HEK293 (cell line): ENCODE results near the gene ABLIM2.

ENCODE experiments used
- CTCF ChIA-PET: fragments of 350-600 bp; formaldehyde crosslinking; extraction: SDS; loops from one replicate; lab custom pipeline; 2021; ENCODE audit warnings: antibody characterized with exemption; lab: Yijun Ruan, JAX
- POLR2A ChIA-PET: fragments of 300-600 bp; formaldehyde crosslinking; extraction: SDS; loops from one replicate; lab custom pipeline; 2020; ENCODE audit warnings: antibody characterized with exemption, inconsistent platforms; lab: Yijun Ruan, JAX
- H3K27ac ChIP-seq: fragments of 200-500 bp; sonication (Bioruptor generic); 2 replicates; pipeline ENCODE4 v1.5.1; 2014; ENCODE audit warnings: low read depth, low read length, control low read depth, inconsistent platforms; ENCODE audit errors: extremely low read depth
- H3K36me3 ChIP-seq, 2 experiments: fragments of 200-500 bp in 1 of 2; sonication (Bioruptor generic) in 1 of 2; 1 replicate in 1 of 2; 2 replicates in 1 of 2; pipeline ENCODE4 v1.5.1; 2014 to 2017; ENCODE audit warnings: inconsistent platforms in 2 of 2, low read length in 2 of 2; ENCODE audit not compliant: control insufficient read depth in 2 of 2, insufficient read depth in 1 of 2
- H3K4me1 ChIP-seq: fragments of 200-500 bp; sonication (Bioruptor generic); 2 replicates; pipeline ENCODE4 v1.5.1; 2014; ENCODE audit warnings: mild to moderate bottlenecking, low read length, inconsistent platforms; ENCODE audit not compliant: control insufficient read depth, insufficient read depth
- H3K4me3 ChIP-seq: 2 replicates; pipeline ENCODE4 v1.5.1; 2011; ENCODE audit warnings: low read depth, mild to moderate bottlenecking, control low read depth, low read length, moderate library complexity
- H3K9me3 ChIP-seq: fragments of 200-500 bp; sonication (Bioruptor generic); 2 replicates; pipeline ENCODE4 v1.5.1; 2014; ENCODE audit warnings: low read depth, low read length, inconsistent platforms; ENCODE audit not compliant: control insufficient read depth, insufficient read depth
- KLF1 ChIP-seq: fragments of 450-650 bp; formaldehyde crosslinking; IDR thresholded peaks from 2 replicates; pipeline ENCODE4 v1.5.1; 2016; ENCODE audit warnings: missing biosample characterization, missing genetic modification characterization
- KLF16 ChIP-seq: fragments of 450-650 bp; formaldehyde crosslinking; IDR thresholded peaks from 2 replicates; pipeline ENCODE4 v1.5.1; 2017; ENCODE audit warnings: missing biosample characterization, missing genetic modification characterization
- KLF8 ChIP-seq: fragments of 450-650 bp; formaldehyde crosslinking; IDR thresholded peaks from 2 replicates; pipeline ENCODE4 v1.5.1; 2016; ENCODE audit warnings: missing biosample characterization, missing genetic modification characterization
- PRDM1 ChIP-seq: fragments of 450-650 bp; formaldehyde crosslinking; IDR thresholded peaks from 2 replicates; pipeline ENCODE4; 2016; ENCODE audit warnings: missing biosample characterization, missing genetic modification characterization
- SCRT2 ChIP-seq: fragments of 450-650 bp; formaldehyde crosslinking; IDR thresholded peaks from 2 replicates; pipeline ENCODE4 v1.5.1; 2016; ENCODE audit warnings: missing biosample characterization, missing genetic modification characterization
- ZIC2 ChIP-seq: fragments of 450-650 bp; formaldehyde crosslinking; IDR thresholded peaks from 2 replicates; pipeline ENCODE4 v1.5.1; 2016; ENCODE audit warnings: missing biosample characterization, missing genetic modification characterization
- ZNF112 ChIP-seq: fragments of 450-650 bp; formaldehyde crosslinking; IDR thresholded peaks from 2 replicates; pipeline ENCODE4 v1.5.0; 2017; ENCODE audit warnings: missing biosample characterization, missing genetic modification characterization
- ZNF221 ChIP-seq: fragments of 450-650 bp; formaldehyde crosslinking; IDR thresholded peaks from 2 replicates; pipeline ENCODE4 v1.5.1; 2017; ENCODE audit warnings: missing biosample characterization, missing genetic modification characterization, borderline replicate concordance
- ZNF223 ChIP-seq: fragments of 450-650 bp; formaldehyde crosslinking; IDR thresholded peaks from 2 replicates; pipeline ENCODE4 v1.5.1; 2016; ENCODE audit warnings: missing biosample characterization, missing genetic modification characterization
- ZNF529 ChIP-seq: fragments of 450-650 bp; formaldehyde crosslinking; IDR thresholded peaks from 2 replicates; pipeline ENCODE4 v1.5.1; 2017; ENCODE audit warnings: missing genetic modification characterization, missing biosample characterization; ENCODE audit not compliant: insufficient replicate concordance
- TF ChIP-seq, protein P1 (sequence below): sonication (generic); formaldehyde crosslinking; IDR thresholded peaks from 2 replicates; pipeline ENCODE4 v1.8.1; 2022; ENCODE audit warnings: mild to moderate bottlenecking, moderate library complexity, missing genetic modification reagents
- TF ChIP-seq, protein P2 (sequence below): fragments of 450-650 bp; formaldehyde crosslinking; optimal IDR thresholded peaks from 2 replicates; pipeline ENCODE3; 2016; ENCODE audit warnings: missing biosample characterization, mild to moderate bottlenecking, missing genetic modification characterization
- TF ChIP-seq, protein P3 (sequence below): fragments of 450-650 bp; formaldehyde crosslinking; conservative IDR thresholded peaks from 2 replicates; pipeline ENCODE4 v1.5.1; 2016; ENCODE audit warnings: low read depth, missing biosample characterization, missing genetic modification characterization
- TF ChIP-seq, protein P4 (sequence below): fragments of 450-650 bp; formaldehyde crosslinking; IDR thresholded peaks from 2 replicates; pipeline ENCODE4 v1.5.1; 2016; ENCODE audit warnings: missing biosample characterization, missing genetic modification characterization
- TF ChIP-seq, protein P5 (sequence below): fragments of 450-650 bp; formaldehyde crosslinking; IDR thresholded peaks from 2 replicates; pipeline ENCODE4 v1.5.1; 2016; ENCODE audit warnings: missing biosample characterization, missing genetic modification characterization

Gene ABLIM2

DNA sequence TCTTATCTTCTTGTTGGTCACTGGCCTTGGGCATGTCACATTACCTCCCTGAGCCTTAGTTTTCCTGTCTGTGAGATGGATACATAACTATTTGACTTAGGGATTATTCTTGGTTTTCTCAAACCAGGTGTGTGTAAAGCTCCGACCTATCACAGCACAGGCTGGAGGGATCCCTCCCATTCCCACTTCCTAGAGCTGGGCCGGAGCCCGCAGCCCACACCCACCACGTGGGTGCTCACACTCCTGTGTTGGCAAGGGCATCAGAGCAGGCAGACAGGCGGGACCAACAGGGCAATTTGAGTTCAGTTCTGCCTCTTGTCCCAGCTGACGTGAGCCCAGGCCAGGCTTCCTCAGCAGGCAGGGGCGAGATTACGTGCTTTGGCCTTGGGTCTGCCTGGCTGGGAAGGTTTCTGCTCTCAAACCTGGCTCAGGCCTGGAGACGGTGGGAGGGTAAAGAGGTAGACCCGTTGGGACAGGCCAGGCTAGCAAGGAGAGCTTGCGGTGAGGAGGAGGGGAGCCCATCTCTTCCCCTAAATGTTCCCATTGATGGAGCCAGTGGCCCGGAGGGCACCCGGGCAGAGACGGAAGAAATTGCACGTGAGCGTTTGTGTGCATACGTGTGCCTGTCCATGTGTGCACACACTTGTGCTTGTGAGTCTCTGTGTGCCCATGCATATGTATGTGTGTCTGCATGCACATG, 39.7 kb upstream of the ABLIM2 start:
- TF ChIP-seq PRDM1 (tag by site-specific recombination) (no peak), ZIC2 (tag by site-specific recombination) (no peak)
- TF ChIP-seq, protein P1, sequence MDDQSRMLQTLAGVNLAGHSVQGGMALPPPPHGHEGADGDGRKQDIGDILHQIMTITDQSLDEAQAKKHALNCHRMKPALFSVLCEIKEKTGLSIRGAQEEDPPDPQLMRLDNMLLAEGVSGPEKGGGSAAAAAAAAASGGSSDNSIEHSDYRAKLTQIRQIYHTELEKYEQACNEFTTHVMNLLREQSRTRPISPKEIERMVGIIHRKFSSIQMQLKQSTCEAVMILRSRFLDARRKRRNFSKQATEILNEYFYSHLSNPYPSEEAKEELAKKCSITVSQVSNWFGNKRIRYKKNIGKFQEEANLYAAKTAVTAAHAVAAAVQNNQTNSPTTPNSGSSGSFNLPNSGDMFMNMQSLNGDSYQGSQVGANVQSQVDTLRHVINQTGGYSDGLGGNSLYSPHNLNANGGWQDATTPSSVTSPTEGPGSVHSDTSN = 0 out of 2 replicates have a peak, but pooled peaks have one; percentile 9
- TF ChIP-seq, protein P2, sequence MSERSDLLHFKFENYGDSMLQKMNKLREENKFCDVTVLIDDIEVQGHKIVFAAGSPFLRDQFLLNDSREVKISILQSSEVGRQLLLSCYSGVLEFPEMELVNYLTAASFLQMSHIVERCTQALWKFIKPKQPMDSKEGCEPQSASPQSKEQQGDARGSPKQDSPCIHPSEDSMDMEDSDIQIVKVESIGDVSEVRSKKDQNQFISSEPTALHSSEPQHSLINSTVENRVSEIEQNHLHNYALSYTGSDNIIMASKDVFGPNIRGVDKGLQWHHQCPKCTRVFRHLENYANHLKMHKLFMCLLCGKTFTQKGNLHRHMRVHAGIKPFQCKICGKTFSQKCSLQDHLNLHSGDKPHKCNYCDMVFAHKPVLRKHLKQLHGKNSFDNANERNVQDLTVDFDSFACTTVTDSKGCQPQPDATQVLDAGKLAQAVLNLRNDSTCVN (tag by site-specific recombination) = no peak
- Histone ChIP-seq H3K27ac (no peak overlapping the region), H3K9me3 (no peaks in the 10 kb centered on the region), H3K4me1 (no peaks in the 10 kb centered on the region), H3K4me3 (no peak overlapping the region), H3K36me3 (no peaks in the 10 kb centered on the region)
- POLR2A ChIA-PET = interaction anchor here (1.0 kb wide), 1 partner anchor 22 kb away, joined by 3 read pairs; no protein-coding TSS in a partner anchor
- CTCF ChIA-PET = interaction anchor here (1.3 to 2.6 kb wide), 2 partner anchors 10 to 22 kb away, joined by 3 to 11 read pairs; no protein-coding TSS in a partner anchor

DNA sequence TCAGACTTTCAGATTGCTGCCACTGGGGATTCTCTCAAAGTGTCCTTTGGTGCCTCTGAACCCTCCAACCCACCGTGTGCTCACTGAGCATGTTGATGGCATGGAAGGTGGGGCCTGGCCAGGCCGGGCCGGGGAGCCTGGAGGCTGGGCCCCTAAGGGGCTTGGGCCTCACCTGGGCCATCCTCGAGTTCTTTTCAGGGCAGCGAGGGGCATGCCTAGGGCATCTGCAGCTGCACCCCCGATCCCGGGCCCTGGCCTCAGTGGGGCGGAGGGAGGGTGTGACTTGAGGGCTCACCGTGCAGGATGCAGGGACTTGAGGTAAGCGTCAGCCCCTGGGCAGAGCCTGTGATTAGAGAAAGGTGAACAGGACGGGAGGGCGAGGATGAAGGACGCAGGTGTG, 38.9 kb upstream of the ABLIM2 start:
- CTCF ChIA-PET = no interaction called here
- Histone ChIP-seq H3K9me3 (no peaks in the 10 kb centered on the region), H3K4me3 (no peak overlapping the region), H3K36me3 (no peaks in the 10 kb centered on the region), H3K4me1 (no peaks in the 10 kb centered on the region), H3K27ac (no peak overlapping the region)
- TF ChIP-seq KLF16 (no peak), ZNF223 (tag by site-specific recombination) (no peak), ZNF221 (no peak)
- POLR2A ChIA-PET = no interaction called here

DNA sequence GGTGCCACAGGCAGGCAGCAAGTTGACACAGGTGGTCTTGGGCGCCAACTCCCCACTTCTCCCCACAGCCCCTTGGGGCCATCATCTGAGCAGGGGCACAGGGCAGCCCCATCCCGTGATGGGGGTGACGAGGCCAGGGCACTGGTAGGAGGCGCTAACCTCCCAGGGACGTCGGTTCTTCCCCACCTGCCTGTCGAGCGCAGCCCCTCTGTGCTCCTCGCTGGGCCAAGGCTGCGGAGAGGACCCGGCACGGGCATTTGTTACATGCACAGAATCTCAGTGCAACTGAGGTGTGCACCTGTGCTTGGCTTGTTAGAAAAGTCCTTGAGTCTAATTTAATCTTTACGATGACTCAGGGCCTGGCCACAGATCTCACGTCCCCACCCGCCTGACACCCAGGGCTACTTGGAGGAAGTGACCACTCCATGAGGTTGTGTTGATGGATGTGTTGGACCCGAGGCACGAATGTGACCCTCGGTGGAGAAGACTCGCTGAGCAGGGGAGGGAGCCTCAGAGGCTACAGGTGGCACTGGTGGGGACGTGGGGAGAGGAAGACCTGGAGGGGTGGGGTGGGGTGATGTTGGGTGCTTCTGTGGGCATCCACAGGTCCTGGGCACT, 37.3 kb upstream of the ABLIM2 start:
- H3K4me3 ChIP-seq = no peak overlapping the region
- H3K27ac ChIP-seq = no peak overlapping the region
- no peaks in the 10 kb centered on the region for H3K9me3 ChIP-seq
- no peaks in the 10 kb centered on the region for H3K4me1 ChIP-seq
- POLR2A ChIA-PET = no interaction called here
- H3K36me3 ChIP-seq = no peaks in the 10 kb centered on the region
- CTCF ChIA-PET = no interaction called here
- TF ChIP-seq ZNF529 (tag by site-specific recombination) (no peak), SCRT2 (tag by site-specific recombination) (0 out of 2 replicates have a peak, but pooled peaks have one; percentile 26)
- TF ChIP-seq, all 188 proteins: peak for 1

DNA sequence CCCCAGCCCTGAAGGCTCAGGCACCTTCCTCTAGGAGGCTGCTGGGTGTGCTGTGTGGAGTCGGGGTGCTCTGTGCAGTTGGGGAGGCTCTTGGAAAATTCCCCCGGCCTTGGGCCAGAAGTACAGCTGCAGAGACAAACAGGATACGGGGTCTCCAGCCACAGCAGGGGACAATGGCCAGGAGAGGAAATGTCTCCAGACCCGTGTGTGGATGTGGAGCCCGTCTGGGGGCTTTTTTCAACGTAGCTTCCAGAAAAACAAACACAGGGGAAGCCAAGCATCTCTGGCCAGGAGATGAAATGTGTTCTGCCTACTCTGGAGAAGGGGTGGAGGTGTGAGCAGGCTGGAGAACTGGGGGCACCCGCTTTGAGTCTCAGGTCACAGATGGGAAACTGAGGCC, 36.8 kb upstream of the ABLIM2 start:
- ChIA-PET CTCF (interaction anchor here (5.4 kb wide), 1 partner anchor 18 kb away, joined by 47 read pairs; no protein-coding TSS in a partner anchor), POLR2A (no interaction called here)
- Histone ChIP-seq H3K27ac (no peak overlapping the region), H3K9me3 (no peaks in the 10 kb centered on the region), H3K4me1 (no peaks in the 10 kb centered on the region), H3K36me3 (no peaks in the 10 kb centered on the region), H3K4me3 (no peak overlapping the region)
- TF ChIP-seq, protein P3, sequence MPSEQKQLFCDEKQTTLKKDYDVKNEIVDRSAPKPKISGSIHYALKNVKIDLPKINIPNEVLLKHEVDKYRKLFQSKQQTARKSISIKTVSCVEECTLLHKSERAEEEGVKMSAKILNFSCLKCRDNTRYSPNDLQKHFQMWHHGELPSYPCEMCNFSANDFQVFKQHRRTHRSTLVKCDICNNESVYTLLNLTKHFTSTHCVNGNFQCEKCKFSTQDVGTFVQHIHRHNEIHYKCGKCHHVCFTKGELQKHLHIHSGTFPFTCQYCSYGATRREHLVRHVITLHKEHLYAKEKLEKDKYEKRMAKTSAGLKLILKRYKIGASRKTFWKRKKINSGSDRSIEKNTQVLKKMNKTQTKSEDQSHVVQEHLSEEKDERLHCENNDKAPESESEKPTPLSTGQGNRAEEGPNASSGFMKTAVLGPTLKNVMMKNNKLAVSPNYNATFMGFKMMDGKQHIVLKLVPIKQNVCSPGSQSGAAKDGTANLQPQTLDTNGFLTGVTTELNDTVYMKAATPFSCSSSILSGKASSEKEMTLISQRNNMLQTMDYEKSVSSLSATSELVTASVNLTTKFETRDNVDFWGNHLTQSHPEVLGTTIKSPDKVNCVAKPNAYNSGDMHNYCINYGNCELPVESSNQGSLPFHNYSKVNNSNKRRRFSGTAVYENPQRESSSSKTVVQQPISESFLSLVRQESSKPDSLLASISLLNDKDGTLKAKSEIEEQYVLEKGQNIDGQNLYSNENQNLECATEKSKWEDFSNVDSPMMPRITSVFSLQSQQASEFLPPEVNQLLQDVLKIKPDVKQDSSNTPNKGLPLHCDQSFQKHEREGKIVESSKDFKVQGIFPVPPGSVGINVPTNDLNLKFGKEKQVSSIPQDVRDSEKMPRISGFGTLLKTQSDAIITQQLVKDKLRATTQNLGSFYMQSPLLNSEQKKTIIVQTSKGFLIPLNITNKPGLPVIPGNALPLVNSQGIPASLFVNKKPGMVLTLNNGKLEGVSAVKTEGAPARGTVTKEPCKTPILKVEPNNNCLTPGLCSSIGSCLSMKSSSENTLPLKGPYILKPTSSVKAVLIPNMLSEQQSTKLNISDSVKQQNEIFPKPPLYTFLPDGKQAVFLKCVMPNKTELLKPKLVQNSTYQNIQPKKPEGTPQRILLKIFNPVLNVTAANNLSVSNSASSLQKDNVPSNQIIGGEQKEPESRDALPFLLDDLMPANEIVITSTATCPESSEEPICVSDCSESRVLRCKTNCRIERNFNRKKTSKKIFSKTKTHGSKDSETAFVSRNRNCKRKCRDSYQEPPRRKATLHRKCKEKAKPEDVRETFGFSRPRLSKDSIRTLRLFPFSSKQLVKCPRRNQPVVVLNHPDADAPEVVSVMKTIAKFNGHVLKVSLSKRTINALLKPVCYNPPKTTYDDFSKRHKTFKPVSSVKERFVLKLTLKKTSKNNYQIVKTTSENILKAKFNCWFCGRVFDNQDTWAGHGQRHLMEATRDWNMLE (tag by site-specific recombination) = no peak
- TF ChIP-seq, protein P4, sequence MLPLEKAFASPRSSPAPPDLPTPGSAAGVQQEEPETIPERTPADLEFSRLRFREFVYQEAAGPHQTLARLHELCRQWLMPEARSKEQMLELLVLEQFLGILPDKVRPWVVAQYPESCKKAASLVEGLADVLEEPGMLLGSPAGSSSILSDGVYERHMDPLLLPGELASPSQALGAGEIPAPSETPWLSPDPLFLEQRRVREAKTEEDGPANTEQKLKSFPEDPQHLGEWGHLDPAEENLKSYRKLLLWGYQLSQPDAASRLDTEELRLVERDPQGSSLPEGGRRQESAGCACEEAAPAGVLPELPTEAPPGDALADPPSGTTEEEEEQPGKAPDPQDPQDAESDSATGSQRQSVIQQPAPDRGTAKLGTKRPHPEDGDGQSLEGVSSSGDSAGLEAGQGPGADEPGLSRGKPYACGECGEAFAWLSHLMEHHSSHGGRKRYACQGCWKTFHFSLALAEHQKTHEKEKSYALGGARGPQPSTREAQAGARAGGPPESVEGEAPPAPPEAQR (tag by site-specific recombination) = no peak
- TF ChIP-seq ZNF112 (tag by site-specific recombination) (no peak), KLF1 (tag by site-specific recombination) (no peak), KLF8 (tag by site-specific recombination) (no peak)
- TF ChIP-seq, protein P5, sequence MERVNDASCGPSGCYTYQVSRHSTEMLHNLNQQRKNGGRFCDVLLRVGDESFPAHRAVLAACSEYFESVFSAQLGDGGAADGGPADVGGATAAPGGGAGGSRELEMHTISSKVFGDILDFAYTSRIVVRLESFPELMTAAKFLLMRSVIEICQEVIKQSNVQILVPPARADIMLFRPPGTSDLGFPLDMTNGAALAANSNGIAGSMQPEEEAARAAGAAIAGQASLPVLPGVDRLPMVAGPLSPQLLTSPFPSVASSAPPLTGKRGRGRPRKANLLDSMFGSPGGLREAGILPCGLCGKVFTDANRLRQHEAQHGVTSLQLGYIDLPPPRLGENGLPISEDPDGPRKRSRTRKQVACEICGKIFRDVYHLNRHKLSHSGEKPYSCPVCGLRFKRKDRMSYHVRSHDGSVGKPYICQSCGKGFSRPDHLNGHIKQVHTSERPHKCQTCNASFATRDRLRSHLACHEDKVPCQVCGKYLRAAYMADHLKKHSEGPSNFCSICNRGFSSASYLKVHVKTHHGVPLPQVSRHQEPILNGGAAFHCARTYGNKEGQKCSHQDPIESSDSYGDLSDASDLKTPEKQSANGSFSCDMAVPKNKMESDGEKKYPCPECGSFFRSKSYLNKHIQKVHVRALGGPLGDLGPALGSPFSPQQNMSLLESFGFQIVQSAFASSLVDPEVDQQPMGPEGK (tag by site-specific recombination) = no peak
